Measurements from ENCODE around the gene EVPL. TPM values are rescaled to one million over a fixed set of nuclear protein-coding genes. Genes with fewer than 3 reads are reported as not detected.

The EVPL gene
- total RNA-seq, 1 experiment from 2014 or later, result 58.0 TPM

DNA sequence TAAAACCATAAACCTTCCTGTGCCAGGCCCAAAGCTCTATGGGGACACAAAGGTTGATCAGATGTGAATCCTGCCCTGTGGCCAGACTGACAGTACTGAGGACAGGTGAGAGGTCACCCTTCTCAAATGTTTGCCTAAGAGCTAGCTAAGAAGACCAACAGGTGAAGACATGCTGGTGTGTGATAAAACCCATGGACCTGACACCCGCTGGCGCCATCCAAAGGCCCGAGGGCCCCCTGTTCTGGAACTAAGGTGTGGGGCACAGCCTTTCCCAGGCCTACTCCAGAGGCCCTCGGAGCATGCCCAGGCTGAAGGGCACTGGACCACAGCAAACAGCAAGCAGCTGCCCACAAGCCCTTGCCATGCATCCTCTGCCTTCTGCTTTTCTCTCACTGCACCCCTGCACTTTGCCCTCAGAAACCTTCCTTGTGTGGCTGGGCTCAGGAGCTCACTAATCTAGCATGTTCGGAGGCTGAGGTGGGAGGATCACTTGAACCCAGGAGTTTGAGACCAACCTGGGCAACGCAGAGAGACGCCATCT is 31.7 kb downstream of the EVPL start:
- Histone ChIP-seq H3K27me3 (ENCODE audit: insufficient read depth, low read length) (no peaks in the 10 kb centered on the region), H4K20me1 (ENCODE audit: insufficient read depth) (no peaks in the 10 kb centered on the region), H3K4me3 (replicated peaks in 1 of 2; ENCODE audit: low read depth in 1 of 2, low read length in 2 of 2) (no peak overlapping the region), H3K9ac (ENCODE audit: low read length) (no peak overlapping the region), H3K79me2 (ENCODE audit: insufficient read depth, low read length) (no peaks in the 10 kb centered on the region), H3K4me2 (ENCODE audit: low read length) (no peak overlapping the region), H3K9me3 (ENCODE audit: control insufficient read depth in 1 of 2, insufficient read depth in 1 of 2, low read depth in 1 of 2, low read length in 2 of 2) (no peaks in the 10 kb centered on the region), H2AFZ (ENCODE audit: low read depth, low read length, poor library complexity, severe bottlenecking) (no peak overlapping the region), H3K9me2 (ENCODE audit: insufficient read depth) (no peaks in the 10 kb centered on the region), H3K4me1 (ENCODE audit: control insufficient read depth in 1 of 2, insufficient read depth in 2 of 2, low read length in 2 of 2) (peaks cover 12 to 31% of the 10 kb centered on the region in 2 experiments), H3K36me3 (ENCODE audit: control insufficient read depth in 1 of 2, insufficient read depth in 2 of 2, low read length in 2 of 2) (no peaks in the 10 kb centered on the region; a peak in 1 of 4 replicates), H3K27ac (ENCODE audit: low read depth, low read length) (no peak overlapping the region)
- no TSS peak for BruUV-seq (replicated peaks)
- ATAC-seq (no peak), DNase-seq (ENCODE audit: low read depth, low spot score) (no peak)
- TF ChIP-seq, protein P1, sequence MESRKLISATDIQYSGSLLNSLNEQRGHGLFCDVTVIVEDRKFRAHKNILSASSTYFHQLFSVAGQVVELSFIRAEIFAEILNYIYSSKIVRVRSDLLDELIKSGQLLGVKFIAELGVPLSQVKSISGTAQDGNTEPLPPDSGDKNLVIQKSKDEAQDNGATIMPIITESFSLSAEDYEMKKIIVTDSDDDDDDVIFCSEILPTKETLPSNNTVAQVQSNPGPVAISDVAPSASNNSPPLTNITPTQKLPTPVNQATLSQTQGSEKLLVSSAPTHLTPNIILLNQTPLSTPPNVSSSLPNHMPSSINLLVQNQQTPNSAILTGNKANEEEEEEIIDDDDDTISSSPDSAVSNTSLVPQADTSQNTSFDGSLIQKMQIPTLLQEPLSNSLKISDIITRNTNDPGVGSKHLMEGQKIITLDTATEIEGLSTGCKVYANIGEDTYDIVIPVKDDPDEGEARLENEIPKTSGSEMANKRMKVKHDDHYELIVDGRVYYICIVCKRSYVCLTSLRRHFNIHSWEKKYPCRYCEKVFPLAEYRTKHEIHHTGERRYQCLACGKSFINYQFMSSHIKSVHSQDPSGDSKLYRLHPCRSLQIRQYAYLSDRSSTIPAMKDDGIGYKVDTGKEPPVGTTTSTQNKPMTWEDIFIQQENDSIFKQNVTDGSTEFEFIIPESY (IDR thresholded peaks at IDR 0.05; ENCODE audit: extremely low read depth, insufficient replicate concordance, low read length), result no peak
- no peak for TF ChIP-seq EZH2 (IDR thresholded peaks at IDR 0.05)
- TF ChIP-seq, protein P2, sequence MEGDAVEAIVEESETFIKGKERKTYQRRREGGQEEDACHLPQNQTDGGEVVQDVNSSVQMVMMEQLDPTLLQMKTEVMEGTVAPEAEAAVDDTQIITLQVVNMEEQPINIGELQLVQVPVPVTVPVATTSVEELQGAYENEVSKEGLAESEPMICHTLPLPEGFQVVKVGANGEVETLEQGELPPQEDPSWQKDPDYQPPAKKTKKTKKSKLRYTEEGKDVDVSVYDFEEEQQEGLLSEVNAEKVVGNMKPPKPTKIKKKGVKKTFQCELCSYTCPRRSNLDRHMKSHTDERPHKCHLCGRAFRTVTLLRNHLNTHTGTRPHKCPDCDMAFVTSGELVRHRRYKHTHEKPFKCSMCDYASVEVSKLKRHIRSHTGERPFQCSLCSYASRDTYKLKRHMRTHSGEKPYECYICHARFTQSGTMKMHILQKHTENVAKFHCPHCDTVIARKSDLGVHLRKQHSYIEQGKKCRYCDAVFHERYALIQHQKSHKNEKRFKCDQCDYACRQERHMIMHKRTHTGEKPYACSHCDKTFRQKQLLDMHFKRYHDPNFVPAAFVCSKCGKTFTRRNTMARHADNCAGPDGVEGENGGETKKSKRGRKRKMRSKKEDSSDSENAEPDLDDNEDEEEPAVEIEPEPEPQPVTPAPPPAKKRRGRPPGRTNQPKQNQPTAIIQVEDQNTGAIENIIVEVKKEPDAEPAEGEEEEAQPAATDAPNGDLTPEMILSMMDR (IDR thresholded peaks at IDR 0.05 in 2 of 3, conservative IDR thresholded peaks at IDR 0.05 in 1 of 3; ENCODE audit: borderline replicate concordance in 1 of 3, insufficient read depth in 1 of 3, low read depth in 2 of 3, low read length in 2 of 3), result no peak
- TF ChIP-seq ZNF274 (IDR thresholded peaks at IDR 0.05; ENCODE audit: low read depth, low read length), result no peak
- TF ChIP-seq, protein P3, sequence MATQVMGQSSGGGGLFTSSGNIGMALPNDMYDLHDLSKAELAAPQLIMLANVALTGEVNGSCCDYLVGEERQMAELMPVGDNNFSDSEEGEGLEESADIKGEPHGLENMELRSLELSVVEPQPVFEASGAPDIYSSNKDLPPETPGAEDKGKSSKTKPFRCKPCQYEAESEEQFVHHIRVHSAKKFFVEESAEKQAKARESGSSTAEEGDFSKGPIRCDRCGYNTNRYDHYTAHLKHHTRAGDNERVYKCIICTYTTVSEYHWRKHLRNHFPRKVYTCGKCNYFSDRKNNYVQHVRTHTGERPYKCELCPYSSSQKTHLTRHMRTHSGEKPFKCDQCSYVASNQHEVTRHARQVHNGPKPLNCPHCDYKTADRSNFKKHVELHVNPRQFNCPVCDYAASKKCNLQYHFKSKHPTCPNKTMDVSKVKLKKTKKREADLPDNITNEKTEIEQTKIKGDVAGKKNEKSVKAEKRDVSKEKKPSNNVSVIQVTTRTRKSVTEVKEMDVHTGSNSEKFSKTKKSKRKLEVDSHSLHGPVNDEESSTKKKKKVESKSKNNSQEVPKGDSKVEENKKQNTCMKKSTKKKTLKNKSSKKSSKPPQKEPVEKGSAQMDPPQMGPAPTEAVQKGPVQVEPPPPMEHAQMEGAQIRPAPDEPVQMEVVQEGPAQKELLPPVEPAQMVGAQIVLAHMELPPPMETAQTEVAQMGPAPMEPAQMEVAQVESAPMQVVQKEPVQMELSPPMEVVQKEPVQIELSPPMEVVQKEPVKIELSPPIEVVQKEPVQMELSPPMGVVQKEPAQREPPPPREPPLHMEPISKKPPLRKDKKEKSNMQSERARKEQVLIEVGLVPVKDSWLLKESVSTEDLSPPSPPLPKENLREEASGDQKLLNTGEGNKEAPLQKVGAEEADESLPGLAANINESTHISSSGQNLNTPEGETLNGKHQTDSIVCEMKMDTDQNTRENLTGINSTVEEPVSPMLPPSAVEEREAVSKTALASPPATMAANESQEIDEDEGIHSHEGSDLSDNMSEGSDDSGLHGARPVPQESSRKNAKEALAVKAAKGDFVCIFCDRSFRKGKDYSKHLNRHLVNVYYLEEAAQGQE (IDR thresholded peaks at IDR 0.05; ENCODE audit: low read depth), result no peak
- TF ChIP-seq CBX3 (IDR thresholded peaks at IDR 0.05; ENCODE audit: low read depth), result no peak
- TF ChIP-seq TCF7L2 (IDR thresholded peaks at IDR 0.05; ENCODE audit: borderline replicate concordance, extremely low read depth, insufficient read depth, insufficient read length), result no peak
- TF ChIP-seq ELF1 (IDR thresholded peaks at IDR 0.05; ENCODE audit: borderline replicate concordance, low read depth), result no peak
- TF ChIP-seq SIN3A (IDR thresholded peaks at IDR 0.05; ENCODE audit: low read depth), result no peak
- no peak for TF ChIP-seq FOSL1 (IDR thresholded peaks at IDR 0.05; ENCODE audit: low read depth)
- POLR2A ChIA-PET, result no interaction called here
- CTCF ChIA-PET, result interaction anchor here (1.3 to 2.5 kb wide), 3 partner anchors 10 to 90 kb away, joined by 3 to 7 read pairs (median 5); partner anchors contain the start of gene MRPL38
- intact Hi-C loops (cut with micrococcal nuclease), result no loop called here
- RAD21 ChIA-PET (ENCODE audit: low non-redundant PET in 1 of 2, low total read pairs in 2 of 2, uncharacterized antibody in 2 of 2, unreplicated experiment in 2 of 2), result no interaction called here
